Heart right ventricle (tissue), 16 donors: ENCODE results near the gene CPD. TPM values are rescaled to one million over a fixed set of nuclear protein-coding genes. Genes with fewer than 3 reads are reported as not detected.
A peak's percentile ranks its signal among the peaks of the same experiment; 100 is the strongest.
"Not testable (repeated sequence)": the region's sequence is repeated elsewhere in the genome, so short reads cannot be mapped to it uniquely, and the experiment has no call there.

Experiments used
- ATAC-seq, 8 donors: fragments of 200-7000 bp; cut with Tn5 transposase; one replicate each; pipeline ENCODE4 v1.9.1; 2020; ENCODE audit warnings: mild to moderate bottlenecking in 8 of 8, moderate library complexity in 8 of 8, moderate number of reproducible peaks in 1 of 8
- DNase-seq, 2 donors: peaks; one replicate each; pipeline ENCODE4 v3.0.0-alpha.2; 2020
- H3K27ac ChIP-seq, 10 donors: fragments of 200-600 bp; sonication (generic) in 2 of 10; one replicate each; pipeline versions ENCODE4 v1.5.0 to v1.8.0; 2020 to 2022; ENCODE audit warnings: mild to moderate bottlenecking in 3 of 10
- H3K27me3 ChIP-seq, 7 donors: fragments of 200-600 bp; one replicate each; pipeline ENCODE4 v1.8.0; 2021 to 2022; ENCODE audit warnings: mild to moderate bottlenecking in 2 of 7
- H3K36me3 ChIP-seq, 9 donors: fragments of 200-600 bp; sonication (generic) in 1 of 9; one replicate each; pipeline versions ENCODE4 v1.5.0 to v1.8.0; 2020 to 2022; ENCODE audit warnings: mild to moderate bottlenecking in 2 of 9
- H3K4me1 ChIP-seq, 9 donors: fragments of 200-600 bp; sonication (generic) in 1 of 9; one replicate each; pipeline versions ENCODE4 v1.5.0 to v1.8.0; 2020 to 2022; ENCODE audit warnings: mild to moderate bottlenecking in 4 of 9
- H3K4me3 ChIP-seq, 10 donors: fragments of 200-600 bp; sonication (generic) in 2 of 10; one replicate each; pipeline versions ENCODE4 v1.5.0 to v1.8.0; 2020 to 2022; ENCODE audit warnings: mild to moderate bottlenecking in 7 of 10, moderate library complexity in 2 of 10
- H3K9me3 ChIP-seq, 11 donors: fragments of 200-600 bp in 10 of 11; sonication (generic) in 2 of 11; one replicate each; pipeline versions ENCODE4 v1.5.0 to v1.8.0; 2013 to 2022; ENCODE audit warnings: mild to moderate bottlenecking in 2 of 11, control low read depth in 1 of 11, moderate library complexity in 1 of 11
- CTCF ChIP-seq, 9 donors: fragments of 200-600 bp; sonication (generic) in 2 of 9; IDR thresholded peaks; one replicate each; pipeline versions ENCODE4 v1.5.0 to v1.8.0; 2021 to 2022; ENCODE audit warnings: antibody characterized with exemption in 9 of 9, mild to moderate bottlenecking in 5 of 9, moderate library complexity in 1 of 9
- WGBS, 2 donors: extraction: QIAGEN DNeasy Blood & Tissue Kit; methylation state at CpG; one replicate each; pipeline ENCODE4 v1.1.7; 2013; ENCODE audit warnings: inconsistent platforms in 1 of 2; 5-methylcytosine and 5-hydroxymethylcytosine counted together
- intact Hi-C, 10 donors: fragments of 100-400 bp; cut with DNase I; formaldehyde crosslinking; loops; one replicate each; pipeline versions ENCODE4 v1.11.1 to v1.14.2; 2022
- polyA plus RNA-seq, 2 donors: library from polyadenylated mRNA; stranded (reverse); fragments of 200-250 nt; gene quantifications; one replicate each; pipeline ENCODE4 v1.2.3, GENCODE V29; 2013
- total RNA-seq, 10 donors: library from RNA; stranded (reverse); fragmentation: NEBNext Ultra II Directional in 3 of 10; extraction: Animal tissue kit (Norgen Biotek cat#: 25700) in 3 of 10; gene quantifications; one replicate each; pipeline versions ENCODE4 v1.2.1 to v1.2.4, GENCODE V29; 2021 to 2023
- donor health status: Arrhythmogenic right ventricular cardiomyopathy.
- donor health status: ischemic (EF 13 %, LVEDD 7.1; RV severe dilation, severe dysfunction).
- donor health status: healthy with polysubstance abuse.
- donor health status: DM: no; HTN: yes; CAD: no.
- donor health status: DM: no; HTN: no; CAD: no.
- donor health status: ischemic (EF 25% LVEDD 6.9; RV normal size, moderate dysfunction).
- donor health status: ischemic (EF 25% LVEDD 5.7; RV mildly dilated, moderate dysfunction).
- donor health status: healthy.
- donor health status: DM: yes; HTN: yes; CAD: no.
- donor health status: Ischemic cardiomyopathy.
- donor health status: ischemic (EF 35%, LVEDD 5.7; RV mildly dilated, moderate dysfunction).
- donor health status: nonischemic (EF 11% LVEDD 7.7; RV severe dilation, severe dysfunction).
- donor health status: DM: yes; HTN: yes; CAD: no.
- donor health status: PGD.
- donor health status: ischemic (EF 29% LVEDD 5.4; RV normal size, mild dysfunction).
- donor health status: nonischemic (EF 23%, LVEDD 6.1; RV moderate dilation, normal function).

CPD gene
- total and polyA plus RNA-seq, 12 donors = 4.2 to 44.0 (median 22.6) TPM

- Histone ChIP-seq H3K27me3 (no peaks in the 10 kb centered on the region), H3K4me3 (no peak overlapping the region), H3K27ac (no peak overlapping the region), H3K4me1 (peaks cover 0 to 10% (median 0%) of the 10 kb centered on the region in 9 donors), H3K36me3 (peaks cover 0 to 75% (median 32%) of the 10 kb centered on the region in 9 donors), H3K9me3 (peaks cover 0 to 5% (median 0%) of the 10 kb centered on the region in 11 donors)
- no peak for TF ChIP-seq CTCF (IDR thresholded peaks at IDR 0.05)
- ATAC-seq (no peak), DNase-seq (peak in 1 of 2 donors; percentile 23)
- intact Hi-C loops = no loop called here
- WGBS, 2 donors = 54 to 56% methylated on average over 4 of the region's 4 CpGs
Measured at GRCh38 chr17:30449480-30449879, 70.8 kb downstream of the CPD start.

- 96 to 97% methylated on average over 12 of the region's 12 CpGs for WGBS, 2 donors
- DNase-seq = no peak
- Histone ChIP-seq H3K4me1 (peaks cover 0 to 10% (median 0%) of the 10 kb centered on the region in 9 donors), H3K36me3 (peaks cover 0 to 75% (median 28%) of the 10 kb centered on the region in 9 donors), H3K27me3 (no peaks in the 10 kb centered on the region), H3K9me3 (peaks cover 0 to 5% (median 0%) of the 10 kb centered on the region in 11 donors), H3K4me3 (no peak overlapping the region), H3K27ac (no peak overlapping the region)
- TF ChIP-seq CTCF (IDR thresholded peaks at IDR 0.05) = no peak
- intact Hi-C loops = no loop called here
- no peak for ATAC-seq
Measured at GRCh38 chr17:30450125-30451027, 71.6 kb downstream of the CPD start.

- Histone ChIP-seq H3K36me3 (peaks cover 0 to 94% (median 40%) of the 10 kb centered on the region in 9 donors), H3K4me1 (peaks cover 0 to 4% (median 0%) of the 10 kb centered on the region in 9 donors), H3K27ac (no peak overlapping the region), H3K27me3 (no peaks in the 10 kb centered on the region), H3K9me3 (peaks cover 0 to 5% (median 0%) of the 10 kb centered on the region in 11 donors), H3K4me3 (no peak overlapping the region)
- no peak for TF ChIP-seq CTCF (IDR thresholded peaks at IDR 0.05)
- 90 to 94% methylated on average over 4 of the region's 4 CpGs for WGBS, 2 donors
- DNase-seq (no peak), ATAC-seq (no peak)
- intact Hi-C loops = no loop called here
Measured at GRCh38 chr17:30454635-30455034, 75.9 kb downstream of the CPD start.

- Histone ChIP-seq H3K27ac (no peak overlapping the region), H3K9me3 (peaks cover 0 to 5% (median 0%) of the 10 kb centered on the region in 11 donors), H3K36me3 (peaks cover 0 to 85% (median 41%) of the 10 kb centered on the region in 9 donors), H3K4me3 (no peak overlapping the region), H3K27me3 (no peaks in the 10 kb centered on the region), H3K4me1 (no peaks in the 10 kb centered on the region)
- intact Hi-C loops = no loop called here
- ATAC-seq (no peak), DNase-seq (no peak)
- WGBS, 2 donors = 91 to 95% methylated on average over 6 of the region's 6 CpGs
- no peak for TF ChIP-seq CTCF (IDR thresholded peaks at IDR 0.05)
Measured at GRCh38 chr17:30458371-30458770, 79.6 kb downstream of the CPD start.

GRCh38 chr17:30458797-30459413 lies 80.2 kb downstream of the CPD start:
- 90 to 97% methylated on average over 5 of the region's 5 CpGs for WGBS, 2 donors
- ATAC-seq, H3K4me3 ChIP-seq, H3K4me1 ChIP-seq, intact Hi-C loops, H3K27me3 ChIP-seq, DNase-seq, H3K27ac ChIP-seq, H3K9me3 ChIP-seq: not testable (repeated sequence)
- peaks cover 0 to 85% (median 41%) of the 10 kb centered on the region in 9 donors for H3K36me3 ChIP-seq
